Measurements from ENCODE around the gene CTNS.

CTNS gene

GRCh38 chr17:3626831-3627768 lies 9.5 kb upstream of the CTNS start:
- no peak for DNase-seq

- no peak for DNase-seq
These were observed 8.8 kb upstream of the CTNS start for GRCh38 chr17:3627769-3628167.

- DNase-seq = no peak
These were observed 5.8 kb upstream of the CTNS start for GRCh38 chr17:3630781-3631180.

- DNase-seq = no peak
These were observed 4.3 kb upstream of the CTNS start for GRCh38 chr17:3632287-3632686.

GRCh38 chr17:3635474-3636153 lies 946 bp upstream of the CTNS start:
- DNase-seq = no peak

GRCh38 chr17:3636908-3637373 lies 381 bp downstream of the CTNS start:
- no peak for DNase-seq

GRCh38 chr17:3639981-3640596 lies 3.5 kb downstream of the CTNS start:
- DNase-seq = peak; percentile 40

GRCh38 chr17:3641014-3641413 lies 4.5 kb downstream of the CTNS start:
- no peak for DNase-seq

GRCh38 chr17:3641717-3642486 lies 5.3 kb downstream of the CTNS start:
- no peak for DNase-seq

GRCh38 chr17:3643889-3644349 lies 7.4 kb downstream of the CTNS start:
- DNase-seq = no peak

GRCh38 chr17:3645310-3645709 lies 8.8 kb downstream of the CTNS start:
- DNase-seq = no peak

- DNase-seq = no peak
These were observed 10.7 kb downstream of the CTNS start for GRCh38 chr17:3647251-3647650.

GRCh38 chr17:3647769-3648555 lies 11.4 kb downstream of the CTNS start:
- peak; percentile 56 for DNase-seq

GRCh38 chr17:3655766-3656165 lies 19.2 kb downstream of the CTNS start:
- no peak for DNase-seq

- no peak for DNase-seq
These were observed 19.8 kb downstream of the CTNS start for GRCh38 chr17:3656353-3656752.

- DNase-seq = no peak
These were observed 20.4 kb downstream of the CTNS start for GRCh38 chr17:3656755-3657587.

- no peak for DNase-seq
These were observed 21.0 kb downstream of the CTNS start for GRCh38 chr17:3657588-3657869.

- DNase-seq = no peak
These were observed 21.6 kb downstream of the CTNS start for GRCh38 chr17:3657874-3658783.

GRCh38 chr17:3658784-3659449 lies 22.4 kb downstream of the CTNS start:
- DNase-seq = no peak

Measured in fibroblast of skin of back (primary cell).